ENCODE results near the gene TBL1X.

Gene TBL1X

DNA sequence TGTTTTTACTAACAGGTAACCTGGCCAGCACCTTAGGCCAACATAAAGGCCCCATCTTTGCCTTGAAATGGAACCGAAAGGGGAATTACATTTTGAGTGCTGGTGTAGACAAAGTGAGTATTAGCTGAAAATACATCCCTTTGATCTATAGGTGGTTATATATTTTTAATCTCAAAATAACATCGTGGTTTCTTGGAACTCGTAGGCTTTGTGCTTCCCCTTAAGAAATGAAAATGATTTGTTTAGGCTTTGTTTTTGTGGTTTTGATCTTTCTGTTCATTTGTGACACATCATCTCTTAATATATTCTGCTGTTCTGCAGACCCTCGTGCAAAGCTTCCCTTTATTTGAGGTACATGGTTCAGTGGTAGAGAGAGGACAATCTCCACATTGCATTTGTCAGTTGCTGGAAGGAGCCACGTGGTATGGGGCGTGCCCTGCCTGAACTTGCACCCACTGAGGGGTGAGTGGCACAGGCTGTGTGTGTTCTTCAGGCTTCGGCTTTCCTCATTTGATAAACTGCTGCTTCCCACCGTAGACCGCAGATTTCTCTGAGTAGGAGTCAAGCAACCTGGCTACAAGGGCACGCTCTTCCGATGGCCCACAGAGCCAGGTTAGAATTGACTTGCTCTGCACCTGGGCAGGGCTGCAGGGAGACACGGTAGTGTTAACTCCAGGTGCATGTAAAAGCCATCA lies 228.6 kb downstream of the TBL1X start:
- TF ChIP-seq, protein P1, sequence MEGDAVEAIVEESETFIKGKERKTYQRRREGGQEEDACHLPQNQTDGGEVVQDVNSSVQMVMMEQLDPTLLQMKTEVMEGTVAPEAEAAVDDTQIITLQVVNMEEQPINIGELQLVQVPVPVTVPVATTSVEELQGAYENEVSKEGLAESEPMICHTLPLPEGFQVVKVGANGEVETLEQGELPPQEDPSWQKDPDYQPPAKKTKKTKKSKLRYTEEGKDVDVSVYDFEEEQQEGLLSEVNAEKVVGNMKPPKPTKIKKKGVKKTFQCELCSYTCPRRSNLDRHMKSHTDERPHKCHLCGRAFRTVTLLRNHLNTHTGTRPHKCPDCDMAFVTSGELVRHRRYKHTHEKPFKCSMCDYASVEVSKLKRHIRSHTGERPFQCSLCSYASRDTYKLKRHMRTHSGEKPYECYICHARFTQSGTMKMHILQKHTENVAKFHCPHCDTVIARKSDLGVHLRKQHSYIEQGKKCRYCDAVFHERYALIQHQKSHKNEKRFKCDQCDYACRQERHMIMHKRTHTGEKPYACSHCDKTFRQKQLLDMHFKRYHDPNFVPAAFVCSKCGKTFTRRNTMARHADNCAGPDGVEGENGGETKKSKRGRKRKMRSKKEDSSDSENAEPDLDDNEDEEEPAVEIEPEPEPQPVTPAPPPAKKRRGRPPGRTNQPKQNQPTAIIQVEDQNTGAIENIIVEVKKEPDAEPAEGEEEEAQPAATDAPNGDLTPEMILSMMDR (IDR thresholded peaks at IDR 0.05; ENCODE audit: low read depth, low read length, missing control alignments), result no peak
- in situ Hi-C loops (cut with HindIII; ENCODE audit: low sequenced_read_pairs), result no loop called here
- H3K4me3 ChIP-seq (ENCODE audit: low read depth, low read length), result no peak overlapping the region
- DNase-seq (ENCODE audit: low read depth), result no peak

DNA sequence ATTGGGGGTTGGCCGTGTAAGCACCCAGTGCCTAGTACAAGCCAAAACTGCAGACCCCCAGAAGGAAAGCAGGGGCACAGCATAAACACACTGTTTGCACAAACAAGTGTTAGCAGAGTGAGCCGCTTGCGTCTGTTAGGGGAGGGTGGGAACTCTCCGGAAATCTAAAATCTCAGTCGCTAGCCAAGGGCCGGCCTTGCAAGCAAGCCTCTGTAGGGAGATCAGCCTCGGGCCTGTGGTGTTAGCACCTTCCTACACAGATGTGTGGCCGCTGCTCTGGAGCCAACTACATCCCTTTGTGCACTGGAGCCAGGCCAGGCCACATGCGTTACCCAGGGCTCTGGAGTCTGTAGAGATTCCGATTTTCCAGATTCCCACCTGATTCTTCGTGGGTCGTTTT lies 233.7 kb downstream of the TBL1X start:
- in situ Hi-C loops (cut with HindIII; ENCODE audit: low sequenced_read_pairs), result no loop called here
- no peak overlapping the region for H3K4me3 ChIP-seq (ENCODE audit: low read depth, low read length)
- no peak for DNase-seq (ENCODE audit: low read depth)
- TF ChIP-seq, protein P1 (IDR thresholded peaks at IDR 0.05; ENCODE audit: low read depth, low read length, missing control alignments), result no peak

DNA sequence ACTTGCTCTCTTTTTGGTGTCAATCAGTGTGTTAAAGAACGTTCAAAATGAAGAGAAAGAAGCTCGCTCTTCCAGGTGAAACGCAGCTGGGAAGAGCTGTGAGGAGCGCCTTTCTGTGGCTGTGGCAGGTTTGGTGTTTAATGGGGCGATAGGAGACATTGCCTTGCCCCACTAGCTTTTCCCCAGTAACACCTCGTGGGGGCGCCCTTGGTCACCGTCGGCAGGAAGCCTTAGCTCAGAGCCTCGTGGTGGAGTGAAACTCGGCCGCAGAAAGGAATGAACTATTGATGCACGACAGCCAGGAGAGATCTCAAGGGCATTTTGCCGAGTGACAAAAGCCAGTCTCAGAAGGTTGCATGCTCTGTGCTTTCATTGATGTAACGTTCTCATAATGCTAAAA lies 235.7 kb downstream of the TBL1X start:
- TF ChIP-seq, protein P1 (IDR thresholded peaks at IDR 0.05; ENCODE audit: low read depth, low read length, missing control alignments), result no peak
- in situ Hi-C loops (cut with HindIII; ENCODE audit: low sequenced_read_pairs), result no loop called here
- H3K4me3 ChIP-seq (ENCODE audit: low read depth, low read length), result no peak overlapping the region
- DNase-seq (ENCODE audit: low read depth), result no peak

DNA sequence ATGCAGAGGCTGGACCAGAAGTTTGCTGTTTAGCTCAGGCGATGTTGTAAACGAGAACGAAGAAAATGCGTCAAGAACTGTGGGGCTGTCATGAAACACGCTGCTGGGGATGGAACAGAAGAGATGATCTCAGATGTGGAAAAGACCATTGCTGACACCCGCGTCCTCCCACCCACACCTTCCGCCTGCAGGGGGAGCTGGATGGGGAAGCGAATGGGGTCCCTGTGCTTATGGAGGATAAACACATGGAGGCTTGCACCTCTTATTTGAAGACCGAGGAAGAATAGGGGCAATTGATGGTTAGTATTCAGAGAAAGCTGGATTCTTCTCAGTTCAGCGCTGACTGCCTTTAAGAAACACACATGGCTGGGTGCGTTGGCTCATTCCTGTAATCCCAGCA lies 236.9 kb downstream of the TBL1X start:
- DNase-seq (ENCODE audit: low read depth), result no peak
- TF ChIP-seq, protein P1 (IDR thresholded peaks at IDR 0.05; ENCODE audit: low read depth, low read length, missing control alignments), result no peak
- no peak overlapping the region for H3K4me3 ChIP-seq (ENCODE audit: low read depth, low read length)
- in situ Hi-C loops (cut with HindIII; ENCODE audit: low sequenced_read_pairs), result no loop called here

DNA sequence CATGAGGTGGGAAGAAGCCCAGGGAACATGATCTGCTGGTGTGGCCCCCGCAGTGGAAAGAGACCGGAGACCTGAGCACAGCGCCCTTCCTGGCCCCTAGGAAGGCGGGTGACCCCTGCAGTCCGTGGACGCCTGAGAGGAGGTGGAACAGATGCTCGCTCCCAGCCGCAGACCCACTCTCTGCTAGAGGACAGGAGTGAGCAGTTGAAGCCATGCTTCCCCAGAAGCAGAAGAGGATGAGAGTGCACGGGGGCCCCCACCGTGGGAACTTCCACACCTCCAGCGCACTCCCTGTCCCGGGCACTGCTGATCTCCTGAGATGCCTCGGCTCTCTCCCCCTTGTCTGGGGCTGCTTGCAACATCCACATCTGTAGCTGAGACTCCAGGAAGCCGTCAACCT lies 238.5 kb downstream of the TBL1X start:
- H3K4me3 ChIP-seq (ENCODE audit: low read depth, low read length), result no peak overlapping the region
- no peak for DNase-seq (ENCODE audit: low read depth)
- TF ChIP-seq, protein P1 (IDR thresholded peaks at IDR 0.05; ENCODE audit: low read depth, low read length, missing control alignments), result no peak
- in situ Hi-C loops (cut with HindIII; ENCODE audit: low sequenced_read_pairs), result no loop called here

DNA sequence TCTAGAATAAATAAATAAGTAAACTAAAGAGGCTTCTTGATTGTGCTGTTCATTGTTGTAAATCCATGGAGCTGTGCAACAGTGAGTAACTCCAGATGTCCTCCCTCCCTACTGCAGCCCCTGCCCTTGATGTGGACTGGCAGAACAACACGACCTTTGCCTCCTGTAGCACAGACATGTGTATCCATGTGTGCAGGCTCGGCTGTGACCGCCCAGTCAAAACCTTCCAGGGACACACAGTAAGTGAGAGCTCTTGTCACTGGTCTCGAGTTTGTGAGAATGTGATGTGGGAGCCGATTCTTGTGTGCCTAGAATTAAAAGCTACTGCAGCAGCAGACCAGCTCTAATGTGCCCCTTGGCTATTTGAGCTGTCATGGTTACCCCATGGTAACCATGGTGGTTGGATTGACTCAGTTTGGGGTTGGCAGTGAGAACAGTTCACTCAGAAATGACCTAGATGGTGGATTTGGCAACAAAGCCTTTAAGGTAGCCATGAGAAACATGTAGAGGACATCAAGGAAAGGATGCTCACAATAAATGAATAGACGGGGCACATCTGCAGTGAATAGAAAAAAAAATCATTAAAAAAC lies 240.1 kb downstream of the TBL1X start:
- TF ChIP-seq, protein P1 (IDR thresholded peaks at IDR 0.05; ENCODE audit: low read depth, low read length, missing control alignments), result no peak
- no peak overlapping the region for H3K4me3 ChIP-seq (ENCODE audit: low read depth, low read length)
- no peak for DNase-seq (ENCODE audit: low read depth)
- in situ Hi-C loops (cut with HindIII; ENCODE audit: low sequenced_read_pairs), result no loop called here

All from astrocyte of the cerebellum (primary cell).